ENCODE data around the gene COX14. TPM values are rescaled to one million over a fixed set of nuclear protein-coding genes. Genes with fewer than 3 reads are reported as not detected.

The COX14 gene
- total RNA-seq: 19.5 and 36.0 TPM in 2 replicates

DNA sequence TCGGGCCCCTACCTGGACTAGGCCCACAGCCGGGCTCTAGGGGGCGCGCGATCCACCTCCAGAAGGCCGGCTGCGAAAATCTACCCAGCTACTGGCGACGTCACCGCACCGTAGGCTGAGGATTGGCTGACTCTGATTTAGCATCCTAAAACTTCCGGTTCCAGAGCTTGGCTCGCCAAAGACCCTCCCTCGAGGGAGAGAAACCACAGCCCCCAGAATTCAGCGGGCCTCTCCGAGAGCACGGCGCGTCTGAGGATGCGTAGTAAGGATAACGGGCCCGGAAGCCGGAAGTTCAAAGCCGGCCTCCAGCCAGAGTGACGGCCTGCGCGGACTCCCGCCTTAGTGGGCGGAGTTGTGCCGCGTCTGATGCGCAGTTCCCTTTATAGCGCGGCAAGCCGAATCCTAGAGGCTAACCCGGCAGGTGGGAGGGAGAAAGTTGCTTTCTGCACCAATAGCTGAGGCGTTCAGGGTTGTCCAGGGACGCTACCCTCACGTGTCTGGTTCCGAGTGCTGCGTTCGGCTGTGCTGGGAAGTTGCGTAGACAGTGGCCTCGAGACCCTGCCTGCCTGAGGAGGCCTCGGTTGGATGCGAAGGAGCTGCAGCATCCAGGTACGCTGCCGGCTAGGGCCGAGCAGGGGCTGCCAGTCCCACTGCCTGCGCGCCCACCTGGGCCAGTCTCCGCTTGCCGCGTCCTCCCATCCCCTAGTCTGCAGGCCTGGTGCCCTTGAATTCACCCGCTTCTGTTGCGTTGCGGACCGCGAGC is at the start of gene COX14:
COX14 (plus strand) TSS at position 544 of the 763 bp plus-strand sequence. CDS start 7,808 bp downstream, outside the sequence.

GRCh38 chr12:50084775-50085614 is 27.0 kb upstream of the COX14 start, which contains the start of gene SMARCD1:
SMARCD1 (plus strand) TSS chr12:50085342; CDS start chr12:50085370, 28 bp downstream.

GRCh38 chr12:50103767-50104321 is 8.2 kb upstream of the COX14 start, which contains the start of gene GPD1:
GPD1 (plus strand) TSS chr12:50104008; CDS start chr12:50104051, 43 bp downstream.

GRCh38 chr12:50167049-50167828 is 55.2 kb downstream of the COX14 start, which contains the start of gene CERS5:
CERS5 (minus strand) TSS chr12:50167369; CDS start chr12:50167297, 72 bp downstream.

Other genes with a start within 250 kb of the COX14 start
- 0.37 and 0.98 TPM in 2 replicates for gene FAIM2, start 208.3 kb upstream of the COX14 start, total RNA-seq
- gene AQP2, start 161.5 kb upstream of the COX14 start, total RNA-seq: not detected in 2 replicates
- not detected in 2 replicates for gene AQP5, start 150.4 kb upstream of the COX14 start, total RNA-seq
- not detected in 2 replicates for gene AQP6, start 139.3 kb upstream of the COX14 start, total RNA-seq
- 63.2 and 90.1 TPM in 2 replicates for gene RACGAP1, start 86.7 kb upstream of the COX14 start, total RNA-seq
- 1.2 and 2.6 TPM in 2 replicates for gene ASIC1, start 54.6 kb upstream of the COX14 start, total RNA-seq
- gene SMARCD1, start 26.9 kb upstream of the COX14 start, total RNA-seq: 41.5 and 55.1 TPM in 2 replicates
- 0.37 and 0.39 TPM in 2 replicates for gene GPD1, start 8.2 kb upstream of the COX14 start, total RNA-seq
- 19.5 and 22.1 TPM in 2 replicates for gene CERS5, start 55.1 kb downstream of the COX14 start, total RNA-seq
- 112 and 128 TPM in 2 replicates for gene LIMA1, start 171.3 kb downstream of the COX14 start, total RNA-seq